ENCODE data around the gene CSF3R. TPM values are rescaled to one million over a fixed set of nuclear protein-coding genes. Genes with fewer than 3 reads are reported as not detected.
"Not testable (repeated sequence)": the region's sequence is repeated elsewhere in the genome, so short reads cannot be mapped to it uniquely, and the experiment has no call there.

Gene CSF3R
- total RNA-seq, 1 donor from 2014 or later = not detected

- peaks cover 7% of the 10 kb centered on the region for H3K9me3 Mint-ChIP-seq (ENCODE audit: unreplicated experiment)
- H3K27me3 Mint-ChIP-seq (ENCODE audit: unreplicated experiment) = peaks cover 7% of the 10 kb centered on the region
- H3K36me3 Mint-ChIP-seq (ENCODE audit: unreplicated experiment) = no peaks in the 10 kb centered on the region
- no peaks in the 10 kb centered on the region for H3K4me1 Mint-ChIP-seq (ENCODE audit: low read depth, unreplicated experiment)
- H3K4me3 Mint-ChIP-seq (ENCODE audit: unreplicated experiment) = no peak overlapping the region
- no peak overlapping the region for H3K27ac Mint-ChIP-seq (ENCODE audit: unreplicated experiment)
- no peak for DNase-seq
- TF ChIP-seq CTCF (IDR thresholded peaks at IDR 0.05; ENCODE audit: partially characterized antibody, unreplicated experiment) = no peak
Observed at GRCh38 chr1:36487906-36488305, 5.2 kb upstream of the CSF3R start.

GRCh38 chr1:36487336-36487725, 4.6 kb upstream of the CSF3R start:
- H3K36me3 Mint-ChIP-seq (ENCODE audit: unreplicated experiment); DNase-seq; H3K27me3 Mint-ChIP-seq (ENCODE audit: unreplicated experiment); H3K9me3 Mint-ChIP-seq (ENCODE audit: unreplicated experiment); H3K4me3 Mint-ChIP-seq (ENCODE audit: unreplicated experiment); H3K27ac Mint-ChIP-seq (ENCODE audit: unreplicated experiment); H3K4me1 Mint-ChIP-seq (ENCODE audit: low read depth, unreplicated experiment): not testable (repeated sequence)

GRCh38 chr1:36486439-36487335, 4.0 kb upstream of the CSF3R start:
- Mint-ChIP-seq H3K9me3 (ENCODE audit: unreplicated experiment) (peaks cover 4% of the 10 kb centered on the region), H3K27me3 (ENCODE audit: unreplicated experiment) (peaks cover 5% of the 10 kb centered on the region), H3K27ac (ENCODE audit: unreplicated experiment) (no peak overlapping the region), H3K36me3 (ENCODE audit: unreplicated experiment) (no peaks in the 10 kb centered on the region), H3K4me3 (ENCODE audit: unreplicated experiment) (no peak overlapping the region), H3K4me1 (ENCODE audit: low read depth, unreplicated experiment) (peaks cover 5% of the 10 kb centered on the region)
- DNase-seq = no peak
- no peak for TF ChIP-seq CTCF (IDR thresholded peaks at IDR 0.05; ENCODE audit: partially characterized antibody, unreplicated experiment)

GRCh38 chr1:36486093-36486438, 3.4 kb upstream of the CSF3R start:
- H3K36me3 Mint-ChIP-seq (ENCODE audit: unreplicated experiment) = no peaks in the 10 kb centered on the region
- peaks cover 4% of the 10 kb centered on the region for H3K9me3 Mint-ChIP-seq (ENCODE audit: unreplicated experiment)
- H3K27me3 Mint-ChIP-seq (ENCODE audit: unreplicated experiment) = peaks cover 5% of the 10 kb centered on the region
- no peak for DNase-seq
- no peak overlapping the region for H3K27ac Mint-ChIP-seq (ENCODE audit: unreplicated experiment)
- H3K4me1 Mint-ChIP-seq (ENCODE audit: low read depth, unreplicated experiment) = peaks cover 6% of the 10 kb centered on the region
- no peak overlapping the region for H3K4me3 Mint-ChIP-seq (ENCODE audit: unreplicated experiment)
- TF ChIP-seq CTCF (IDR thresholded peaks at IDR 0.05; ENCODE audit: partially characterized antibody, unreplicated experiment) = no peak

- peaks cover 6% of the 10 kb centered on the region for H3K4me1 Mint-ChIP-seq (ENCODE audit: low read depth, unreplicated experiment)
- H3K36me3 Mint-ChIP-seq (ENCODE audit: unreplicated experiment) = peaks cover 4% of the 10 kb centered on the region
- peaks cover 6% of the 10 kb centered on the region for H3K9me3 Mint-ChIP-seq (ENCODE audit: unreplicated experiment)
- no peak overlapping the region for H3K4me3 Mint-ChIP-seq (ENCODE audit: unreplicated experiment)
- TF ChIP-seq CTCF (IDR thresholded peaks at IDR 0.05; ENCODE audit: partially characterized antibody, unreplicated experiment) = no peak
- peaks cover 7% of the 10 kb centered on the region for H3K27me3 Mint-ChIP-seq (ENCODE audit: unreplicated experiment)
- H3K27ac Mint-ChIP-seq (ENCODE audit: unreplicated experiment) = no peak overlapping the region
- no peak for DNase-seq
Observed at GRCh38 chr1:36484099-36484498, 1.4 kb upstream of the CSF3R start.

Data from glutamatergic neuron (in vitro differentiated cells).